Transverse colon (tissue), 4 donors: ENCODE data around the gene CPSF4L. TPM values are rescaled to one million over a fixed set of nuclear protein-coding genes. Genes with fewer than 3 reads are reported as not detected.

Source experiments
- DNase-seq: peaks from one replicate; pipeline ENCODE4 v3.0.0-alpha.2; 2019
- H3K27ac ChIP-seq, 4 donors: fragments of 200-600 bp; sonication (generic); 2 replicates each; pipeline ENCODE4 v1.5.1; 2016 to 2018; ENCODE audit warnings: inconsistent platforms in 4 of 4
- H3K27me3 ChIP-seq: fragments of 200-600 bp; sonication (generic); 2 replicates; pipeline ENCODE4 v1.5.1; 2017; ENCODE audit warnings: inconsistent platforms
- H3K36me3 ChIP-seq, 4 donors: fragments of 200-600 bp; sonication (generic); 2 replicates each; pipeline ENCODE4 v1.5.1; 2017 to 2019; ENCODE audit warnings: inconsistent platforms in 4 of 4
- H3K4me1 ChIP-seq, 4 donors: fragments of 200-600 bp; sonication (generic); 2 replicates each; pipeline ENCODE4 v1.5.1; 2017 to 2020; ENCODE audit warnings: inconsistent platforms in 4 of 4
- H3K4me3 ChIP-seq, 4 donors: fragments of 200-600 bp; sonication (generic); 1 replicate in 1 of 4; 2 replicates in 3 of 4; pipeline versions ENCODE4 v1.5.1 to v1.6.1; 2017 to 2019; ENCODE audit warnings: inconsistent platforms in 4 of 4
- H3K9me3 ChIP-seq, 2 donors: fragments of 200-600 bp; sonication (generic); 2 replicates each; pipeline ENCODE4 v1.5.1; 2017 to 2019; ENCODE audit warnings: inconsistent platforms in 2 of 2
- EP300 ChIP-seq: sonication (generic); formaldehyde crosslinking; IDR thresholded peaks from one replicate; pipeline ENCODE4 v1.6.1; 2017; ENCODE audit warnings: antibody characterized with exemption, low read depth
- POLR2A ChIP-seq: fragments of 450-650 bp; IDR thresholded peaks from one replicate; pipeline ENCODE4 v1.6.1; 2016; ENCODE audit warnings: antibody characterized with exemption, mild to moderate bottlenecking, moderate library complexity
- POLR2AphosphoS5 ChIP-seq, 3 donors: sonication (generic); formaldehyde crosslinking; IDR thresholded peaks; one replicate each; pipeline ENCODE4 v1.6.1; 2016; ENCODE audit warnings: antibody characterized with exemption in 3 of 3
- whole genome bisulfite sequencing, 2 donors: methylation state at CpG; one replicate each; pipeline ENCODE4 v1.1.5; 2018; ENCODE audit warnings: low coverage in 1 of 2; 5-methylcytosine and 5-hydroxymethylcytosine counted together
- in situ Hi-C, 4 donors: fragments of 200-750 bp; cut with MboI; loops; one replicate each; pipeline versions ENCODE4 v1.15.0 to v1.15.1; 2017; ENCODE audit warnings: low sequenced_read_pairs in 3 of 4, low pct_ligation_motif_present in 1 of 4, low pct_unique_long_range_greater_than_20kb in 1 of 4
- intact Hi-C: fragments of 100-400 bp; cut with DNase I; formaldehyde crosslinking; loops from one replicate; pipeline ENCODE4 v1.15.1; 2023; ENCODE audit warnings: low total_unique reads
- total RNA-seq, 4 donors: library from RNA; depleted of rRNA; stranded (reverse); fragments of >200 nt; gene quantifications; one replicate each; pipeline ENCODE4 v1.1.0, GENCODE V29; 2016
- TF ChIP-seq, protein P1 (sequence below), 5 experiments: fragments of 200-600 bp in 3 of 5; fragments of 450-650 bp in 2 of 5; sonication (generic) in 3 of 5; IDR thresholded peaks; 1 replicate in 2 of 5; 2 replicates in 3 of 5; pipeline ENCODE4 v1.5.1; 2016 to 2017; ENCODE audit warnings: antibody characterized with exemption in 5 of 5, inconsistent platforms in 3 of 5, mild to moderate bottlenecking in 2 of 5, moderate library complexity in 1 of 5

Gene CPSF4L
- total RNA-seq, 4 donors from 2014 or later, result not detected

DNA sequence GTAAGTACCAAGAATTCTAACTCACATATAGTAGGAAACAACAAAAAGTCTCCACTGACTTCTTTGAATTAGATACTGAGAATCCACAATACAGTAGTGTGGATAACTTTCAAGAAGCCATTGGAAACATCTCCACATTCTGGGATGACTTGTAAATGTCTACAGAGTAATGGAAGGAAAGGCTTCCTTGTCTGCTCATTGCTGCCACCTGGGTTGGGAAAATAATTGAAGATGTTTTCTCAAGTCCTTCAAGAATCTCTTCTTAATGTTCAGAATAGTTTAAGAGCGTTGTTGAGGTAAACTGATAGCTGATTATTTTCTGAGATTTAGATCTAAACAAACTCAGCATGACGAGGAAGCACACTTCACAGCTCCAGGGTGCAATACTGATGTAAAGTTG lies 14.0 kb downstream of the CPSF4L start:
- Histone ChIP-seq H3K27me3 (no peaks in the 10 kb centered on the region), H3K4me3 (no peak overlapping the region), H3K9me3 (no peaks in the 10 kb centered on the region), H3K4me1 (no peaks in the 10 kb centered on the region), H3K27ac (no peak overlapping the region), H3K36me3 (peaks cover 0 to 11% (median 0%) of the 10 kb centered on the region in 4 donors)
- no peak for TF ChIP-seq POLR2AphosphoS5 (IDR thresholded peaks at IDR 0.05)
- intact Hi-C loops (no loop called here), in situ Hi-C loops (no loop called here)
- 90 to 91% methylated on average over 2 of the region's 2 CpGs for WGBS, 2 donors
- no peak for DNase-seq

DNA sequence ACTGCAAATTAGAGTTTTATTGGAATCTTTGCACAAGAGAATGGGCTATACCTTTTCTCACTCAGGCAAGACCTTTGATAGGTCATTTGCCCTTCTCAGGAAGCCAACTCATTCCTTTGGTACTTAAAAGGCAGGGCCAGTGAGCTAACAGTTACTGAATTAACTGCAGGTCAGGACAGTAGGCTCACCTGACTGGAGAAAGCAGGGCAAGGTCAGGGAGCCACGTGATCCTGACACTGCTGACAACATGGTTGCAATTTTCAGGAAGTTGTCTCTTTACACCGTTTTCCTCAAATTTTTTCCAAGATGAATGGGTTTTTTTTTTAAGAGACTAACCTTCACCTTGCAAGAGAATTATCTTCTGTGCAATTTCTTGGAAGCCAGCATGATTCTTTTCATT lies 21.1 kb downstream of the CPSF4L start:
- Histone ChIP-seq H3K27ac (no peak overlapping the region), H3K9me3 (no peaks in the 10 kb centered on the region), H3K4me3 (no peak overlapping the region), H3K4me1 (peaks cover 0 to 12% (median 0%) of the 10 kb centered on the region in 4 donors), H3K27me3 (no peaks in the 10 kb centered on the region), H3K36me3 (peaks cover 0 to 24% (median 0%) of the 10 kb centered on the region in 4 donors)
- DNase-seq, result no peak
- in situ Hi-C loops, result no loop called here
- TF ChIP-seq, protein P1, sequence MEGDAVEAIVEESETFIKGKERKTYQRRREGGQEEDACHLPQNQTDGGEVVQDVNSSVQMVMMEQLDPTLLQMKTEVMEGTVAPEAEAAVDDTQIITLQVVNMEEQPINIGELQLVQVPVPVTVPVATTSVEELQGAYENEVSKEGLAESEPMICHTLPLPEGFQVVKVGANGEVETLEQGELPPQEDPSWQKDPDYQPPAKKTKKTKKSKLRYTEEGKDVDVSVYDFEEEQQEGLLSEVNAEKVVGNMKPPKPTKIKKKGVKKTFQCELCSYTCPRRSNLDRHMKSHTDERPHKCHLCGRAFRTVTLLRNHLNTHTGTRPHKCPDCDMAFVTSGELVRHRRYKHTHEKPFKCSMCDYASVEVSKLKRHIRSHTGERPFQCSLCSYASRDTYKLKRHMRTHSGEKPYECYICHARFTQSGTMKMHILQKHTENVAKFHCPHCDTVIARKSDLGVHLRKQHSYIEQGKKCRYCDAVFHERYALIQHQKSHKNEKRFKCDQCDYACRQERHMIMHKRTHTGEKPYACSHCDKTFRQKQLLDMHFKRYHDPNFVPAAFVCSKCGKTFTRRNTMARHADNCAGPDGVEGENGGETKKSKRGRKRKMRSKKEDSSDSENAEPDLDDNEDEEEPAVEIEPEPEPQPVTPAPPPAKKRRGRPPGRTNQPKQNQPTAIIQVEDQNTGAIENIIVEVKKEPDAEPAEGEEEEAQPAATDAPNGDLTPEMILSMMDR (IDR thresholded peaks at IDR 0.05), result no peak
- no peak for TF ChIP-seq POLR2A
- intact Hi-C loops, result no loop called here
- WGBS, 2 donors, result 58 to 72% methylated on average over 2 of the region's 2 CpGs

- no peak for DNase-seq
- WGBS, 2 donors, result 73 to 76% methylated on average over 6 of the region's 6 CpGs
- TF ChIP-seq, protein P1 (IDR thresholded peaks at IDR 0.05), result no peak
- TF ChIP-seq POLR2AphosphoS5 (IDR thresholded peaks at IDR 0.05), result no peak
- TF ChIP-seq POLR2A, result no peak
- TF ChIP-seq EP300, result no peak
- H3K36me3 ChIP-seq, result peaks cover 0 to 14% (median 0%) of the 10 kb centered on the region in 4 donors
- H3K27me3 ChIP-seq, result no peaks in the 10 kb centered on the region
- in situ Hi-C loops, result no loop called here
- peaks cover 3 to 22% (median 11%) of the 10 kb centered on the region in 4 donors for H3K4me1 ChIP-seq
- H3K27ac ChIP-seq, result no peak overlapping the region
- intact Hi-C loops, result no loop called here
- no peaks in the 10 kb centered on the region for H3K9me3 ChIP-seq
- H3K4me3 ChIP-seq, result no peak overlapping the region
These were observed 24.0 kb downstream of the CPSF4L start for GRCh38 chr17:73237714-73238113.

- intact Hi-C loops (no loop called here), in situ Hi-C loops (no loop called here)
- TF ChIP-seq, protein P1 (IDR thresholded peaks at IDR 0.05), result no peak
- TF ChIP-seq POLR2AphosphoS5 (IDR thresholded peaks at IDR 0.05) (no peak), EP300 (no peak), POLR2A (no peak)
- no peaks in the 10 kb centered on the region for H3K9me3 ChIP-seq
- 59 to 67% methylated on average over 1 to 10 of the region's 10 CpGs for WGBS, 2 donors
- H3K4me1 ChIP-seq, result peaks cover 9 to 40% (median 27%) of the 10 kb centered on the region in 4 donors
- no peaks in the 10 kb centered on the region for H3K27me3 ChIP-seq
- H3K4me3 ChIP-seq, result no peak overlapping the region
- H3K27ac ChIP-seq, result no peak overlapping the region
- peaks cover 0 to 14% (median 0%) of the 10 kb centered on the region in 4 donors for H3K36me3 ChIP-seq
- peak; percentile 48 for DNase-seq
These were observed 26.9 kb downstream of the CPSF4L start for GRCh38 chr17:73234736-73235135.
